Right lobe of liver (tissue), 6 donors: Measurements from ENCODE around the gene ADGRL2. TPM values are rescaled to one million over a fixed set of nuclear protein-coding genes. Genes with fewer than 3 reads are reported as not detected.

Experiments used
- ATAC-seq, 4 donors: fragments of 200-7000 bp; cut with Tn5 transposase; one replicate each; pipeline ENCODE4 v1.9.1; 2020; ENCODE audit warnings: mild to moderate bottlenecking in 4 of 4, moderate library complexity in 4 of 4
- DNase-seq, 3 donors: peaks; one replicate each; pipeline ENCODE4 v3.0.0-alpha.2; 2020
- H3K27ac ChIP-seq, 3 donors: fragments of 200-600 bp; one replicate each; pipeline ENCODE4 v1.8.0; 2022
- H3K27me3 ChIP-seq, 2 donors: fragments of 200-600 bp; one replicate each; pipeline ENCODE4 v1.8.0; 2022
- H3K36me3 ChIP-seq, 4 donors: fragments of 200-600 bp; sonication (generic) in 1 of 4; one replicate each; pipeline versions ENCODE4 v1.5.1 to v1.8.0; 2017 to 2022; ENCODE audit warnings: control low read depth in 1 of 4
- H3K4me1 ChIP-seq, 4 donors: fragments of 200-600 bp; sonication (generic) in 1 of 4; one replicate each; pipeline versions ENCODE4 v1.5.1 to v1.8.0; 2017 to 2022; ENCODE audit warnings: control low read depth in 1 of 4
- H3K4me3 ChIP-seq, 3 donors: fragments of 200-600 bp; one replicate each; pipeline ENCODE4 v1.8.0; 2022
- H3K9me3 ChIP-seq, 4 donors: fragments of 200-600 bp; sonication (generic) in 1 of 4; one replicate each; pipeline versions ENCODE4 v1.5.1 to v1.8.0; 2017 to 2022; ENCODE audit warnings: control low read depth in 1 of 4
- POLR2A ChIP-seq: fragments of 450-650 bp; IDR thresholded peaks from one replicate; pipeline ENCODE4 v1.6.1; 2017; ENCODE audit warnings: antibody characterized with exemption, mild to moderate bottlenecking
- WGBS: methylation state at CpG from one replicate; pipeline ENCODE4 v1.1.6; 2018; ENCODE audit warnings: low coverage, low lambda C conversion rate; ENCODE audit not compliant: insufficient coverage; ENCODE audit errors: missing lambda C conversion rate; 5-methylcytosine and 5-hydroxymethylcytosine counted together
- intact Hi-C, 2 donors: fragments of 100-400 bp; cut with DNase I; formaldehyde crosslinking; loops; one replicate each; pipeline versions ENCODE4 v1.11.2 to v1.14.1; 2022
- total RNA-seq, 6 experiments: library from RNA; depleted of rRNA in 2 of 6; stranded (reverse); fragments of >200 nt in 2 of 6; fragmentation: NEBNext Ultra II Directional in 3 of 6; extraction: Animal tissue kit (Norgen Biotek cat#: 25700) in 3 of 6; gene quantifications; one replicate each; pipeline versions ENCODE4 v1.1.0 to v1.2.4, GENCODE V29; 2016 to 2023
- TF ChIP-seq, protein P1 (sequence below), 4 donors: fragments of 200-600 bp in 3 of 4; fragments of 450-650 bp in 1 of 4; IDR thresholded peaks; one replicate each; pipeline versions ENCODE4 v1.5.1 to v1.8.0; 2016 to 2022; ENCODE audit warnings: antibody characterized with exemption in 4 of 4, mild to moderate bottlenecking in 2 of 4
- donor health status: DM: no; HTN: yes; CAD: no.
- donor health status: DM: no; HTN: no; CAD: no.
- donor health status: DM: no; HTN: no; CAD: no.
- donor health status: DM: no; HTN: yes; CAD: no.
- donor health status: DM: no; HTN: yes; CAD: no.

Gene ADGRL2
- total RNA-seq, 6 experiments from 2014 or later: 38.0 to 72.3 (median 51.2) TPM

DNA sequence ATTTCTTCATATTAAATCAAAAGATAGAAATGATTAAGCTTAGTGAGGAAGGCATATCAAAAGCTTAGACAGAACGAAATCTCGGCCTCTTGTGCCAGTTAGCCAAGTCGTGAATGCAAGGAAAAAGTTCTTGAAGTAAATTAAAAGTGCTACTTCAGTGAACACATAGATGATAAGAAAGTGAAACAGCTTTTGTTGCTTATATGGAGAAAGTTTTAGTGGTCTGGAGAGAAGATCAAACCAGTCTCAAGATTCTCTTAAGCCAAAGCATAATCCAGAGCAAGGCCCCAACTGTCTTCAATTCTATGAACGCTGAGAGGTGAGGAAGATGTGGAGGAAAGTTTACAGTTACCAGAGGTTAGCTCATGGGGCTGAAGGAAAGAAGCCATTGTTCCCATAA is 88.4 kb downstream of the ADGRL2 start:
- DNase-seq: no peak
- ATAC-seq: no peak
- Histone ChIP-seq H3K4me3 (no peak overlapping the region), H3K9me3 (no peaks in the 10 kb centered on the region), H3K4me1 (peaks cover 0 to 1% (median 0%) of the 10 kb centered on the region in 4 donors), H3K27ac (no peak overlapping the region), H3K36me3 (no peaks in the 10 kb centered on the region), H3K27me3 (no peaks in the 10 kb centered on the region)
- TF ChIP-seq, protein P1, sequence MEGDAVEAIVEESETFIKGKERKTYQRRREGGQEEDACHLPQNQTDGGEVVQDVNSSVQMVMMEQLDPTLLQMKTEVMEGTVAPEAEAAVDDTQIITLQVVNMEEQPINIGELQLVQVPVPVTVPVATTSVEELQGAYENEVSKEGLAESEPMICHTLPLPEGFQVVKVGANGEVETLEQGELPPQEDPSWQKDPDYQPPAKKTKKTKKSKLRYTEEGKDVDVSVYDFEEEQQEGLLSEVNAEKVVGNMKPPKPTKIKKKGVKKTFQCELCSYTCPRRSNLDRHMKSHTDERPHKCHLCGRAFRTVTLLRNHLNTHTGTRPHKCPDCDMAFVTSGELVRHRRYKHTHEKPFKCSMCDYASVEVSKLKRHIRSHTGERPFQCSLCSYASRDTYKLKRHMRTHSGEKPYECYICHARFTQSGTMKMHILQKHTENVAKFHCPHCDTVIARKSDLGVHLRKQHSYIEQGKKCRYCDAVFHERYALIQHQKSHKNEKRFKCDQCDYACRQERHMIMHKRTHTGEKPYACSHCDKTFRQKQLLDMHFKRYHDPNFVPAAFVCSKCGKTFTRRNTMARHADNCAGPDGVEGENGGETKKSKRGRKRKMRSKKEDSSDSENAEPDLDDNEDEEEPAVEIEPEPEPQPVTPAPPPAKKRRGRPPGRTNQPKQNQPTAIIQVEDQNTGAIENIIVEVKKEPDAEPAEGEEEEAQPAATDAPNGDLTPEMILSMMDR (IDR thresholded peaks at IDR 0.05): no peak
- TF ChIP-seq POLR2A: no peak
- WGBS: 88% methylated on average over 4 of the region's 4 CpGs
- intact Hi-C loops: no loop called here

DNA sequence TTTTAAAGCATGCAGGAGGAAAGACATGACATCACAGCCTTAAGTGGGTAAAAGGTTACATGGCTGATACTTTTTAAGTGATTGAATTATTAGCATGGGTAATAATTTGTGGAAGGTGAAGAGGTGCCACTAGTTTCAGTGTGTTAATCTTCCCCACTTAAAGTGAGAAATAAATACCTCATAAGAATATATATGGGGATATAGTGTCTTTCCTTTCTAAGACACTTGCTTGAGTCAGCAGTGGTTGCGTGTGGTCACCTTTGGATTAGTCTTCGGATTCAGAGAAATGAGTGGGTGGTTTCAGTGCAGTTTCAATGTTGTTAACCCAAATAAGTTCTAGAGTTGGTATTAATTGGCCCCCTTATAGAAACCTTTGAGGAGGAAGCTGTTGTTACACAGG is 94.1 kb downstream of the ADGRL2 start:
- H3K27me3 ChIP-seq: no peaks in the 10 kb centered on the region
- H3K36me3 ChIP-seq: no peaks in the 10 kb centered on the region
- intact Hi-C loops: no loop called here
- no peaks in the 10 kb centered on the region for H3K9me3 ChIP-seq
- H3K4me3 ChIP-seq: no peak overlapping the region
- ATAC-seq: no peak
- DNase-seq: no peak
- no peak overlapping the region for H3K27ac ChIP-seq
- TF ChIP-seq, protein P1 (IDR thresholded peaks at IDR 0.05): no peak
- TF ChIP-seq POLR2A: no peak
- WGBS: 81% methylated on average over 2 of the region's 2 CpGs
- H3K4me1 ChIP-seq: peaks cover 0 to 14% (median 0%) of the 10 kb centered on the region in 4 donors

DNA sequence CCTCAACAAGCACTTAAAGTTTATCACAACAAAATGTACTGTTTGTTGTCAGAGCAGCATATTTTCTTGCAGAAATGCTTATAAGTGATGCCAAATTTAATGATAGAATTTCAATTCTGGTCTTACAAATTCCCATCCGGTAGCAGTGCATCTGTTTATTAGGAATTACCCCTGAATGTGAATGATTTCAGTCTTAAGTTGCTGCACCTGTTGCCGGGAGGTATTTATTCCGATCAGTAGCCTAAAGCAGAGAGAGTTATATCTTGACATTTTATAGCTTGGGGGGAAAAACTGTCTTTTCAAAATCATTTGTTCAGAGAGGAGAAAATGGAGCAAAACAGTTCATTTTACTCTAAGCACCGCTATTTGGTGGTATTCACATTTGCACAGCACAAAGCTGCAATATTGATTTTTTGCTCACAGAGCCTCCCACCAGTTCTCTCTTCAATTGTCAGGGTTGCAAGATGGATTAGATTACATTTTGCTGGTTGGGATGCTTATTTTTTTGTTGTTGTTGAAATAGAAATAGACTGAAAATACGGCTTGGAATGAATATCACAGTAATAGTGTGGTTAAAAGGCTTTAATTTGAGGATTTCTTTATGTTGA is 98.6 kb downstream of the ADGRL2 start:
- intact Hi-C loops: no loop called here
- no peaks in the 10 kb centered on the region for H3K9me3 ChIP-seq
- 79% methylated on average over 5 of the region's 5 CpGs for whole genome bisulfite sequencing
- H3K4me1 ChIP-seq: peaks cover 0 to 11% (median 0%) of the 10 kb centered on the region in 4 donors
- no peak overlapping the region for H3K4me3 ChIP-seq
- no peaks in the 10 kb centered on the region for H3K36me3 ChIP-seq
- H3K27ac ChIP-seq: no peak overlapping the region
- no peak for TF ChIP-seq POLR2A
- TF ChIP-seq, protein P1 (IDR thresholded peaks at IDR 0.05): no peak
- ATAC-seq: no peak
- DNase-seq: no peak
- no peaks in the 10 kb centered on the region for H3K27me3 ChIP-seq

- intact Hi-C loops: no loop called here
- no peak overlapping the region for H3K27ac ChIP-seq
- peak; percentile 59 to 83 (median 68) for ATAC-seq
These were observed 106.8 kb downstream of the ADGRL2 start for GRCh38 chr1:81907575-81907974.

More at GRCh38 chr1:81907575-81907974, 106.8 kb downstream of the ADGRL2 start:
- H3K4me1 ChIP-seq: peaks cover 0 to 5% (median 0%) of the 10 kb centered on the region in 4 donors
- no peak for TF ChIP-seq POLR2A
- TF ChIP-seq, protein P1 (IDR thresholded peaks at IDR 0.05): no peak
- no peaks in the 10 kb centered on the region for H3K27me3 ChIP-seq
- H3K9me3 ChIP-seq: no peaks in the 10 kb centered on the region
- H3K4me3 ChIP-seq: no peak overlapping the region
- 60% methylated on average over 2 of the region's 2 CpGs for WGBS
- no peaks in the 10 kb centered on the region for H3K36me3 ChIP-seq
- DNase-seq: no peak
